WERI-Rb-1 (cell line): ENCODE data around the gene TBC1D22B.

Source experiments
- DNase-seq: peaks from one replicate; pipeline ENCODE4 v3.0.0-alpha.2; 2020
- H3K27ac ChIP-seq: fragments of 250-450 bp; sonication (Bioruptor Pico); 2 replicates; pipeline ENCODE4 v1.5.1; 2020; ENCODE audit warnings: mild to moderate bottlenecking, moderate library complexity
- H3K27me3 ChIP-seq: fragments of 250-450 bp; sonication (Bioruptor Pico); 2 replicates; pipeline ENCODE4 v1.5.1; 2021; ENCODE audit warnings: mild to moderate bottlenecking, low read depth, moderate library complexity; ENCODE audit not compliant: insufficient read depth, severe bottlenecking
- H3K36me3 ChIP-seq: fragments of 250-450 bp; sonication (Bioruptor Pico); 2 replicates; pipeline ENCODE4 v1.5.1; 2020; ENCODE audit warnings: mild to moderate bottlenecking, moderate library complexity
- H3K4me3 ChIP-seq: 2 replicates; pipeline ENCODE4 v1.5.1; 2011; ENCODE audit warnings: low read depth, mild to moderate bottlenecking, control low read depth, low read length
- H3K9me3 ChIP-seq: fragments of 250-450 bp; sonication (Bioruptor Pico); 2 replicates; pipeline ENCODE4 v1.5.1; 2021; ENCODE audit warnings: mild to moderate bottlenecking, moderate library complexity; ENCODE audit not compliant: severe bottlenecking
- CTCF ChIP-seq: IDR thresholded peaks from 2 replicates; pipeline ENCODE4 v1.5.1; 2011; ENCODE audit warnings: low read depth, mild to moderate bottlenecking, control low read depth, inconsistent platforms, low read length

Gene TBC1D22B

GRCh38 chr6:37319156-37319555, 61.6 kb downstream of the TBC1D22B start:
- H3K27ac ChIP-seq: peak overlapping the region; percentile 80
- H3K27me3 ChIP-seq: no peaks in the 10 kb centered on the region
- H3K9me3 ChIP-seq: no peaks in the 10 kb centered on the region
- no peak overlapping the region for H3K4me3 ChIP-seq
- peak; percentile 85 for DNase-seq
- H3K36me3 ChIP-seq: peaks cover 65% of the 10 kb centered on the region
- no peak for TF ChIP-seq CTCF

GRCh38 chr6:37319856-37320480, 62.4 kb downstream of the TBC1D22B start:
- Histone ChIP-seq H3K4me3 (no peak overlapping the region), H3K36me3 (peaks cover 61% of the 10 kb centered on the region), H3K27ac (peak overlapping the region; percentile 80), H3K27me3 (no peaks in the 10 kb centered on the region), H3K9me3 (no peaks in the 10 kb centered on the region)
- TF ChIP-seq CTCF: no peak
- no peak for DNase-seq

GRCh38 chr6:37320646-37321045, 63.1 kb downstream of the TBC1D22B start:
- DNase-seq: peak; percentile 46
- no peaks in the 10 kb centered on the region for H3K27me3 ChIP-seq
- peak overlapping the region; percentile 80 for H3K27ac ChIP-seq
- no peak for TF ChIP-seq CTCF
- no peaks in the 10 kb centered on the region for H3K9me3 ChIP-seq
- no peak overlapping the region for H3K4me3 ChIP-seq
- peaks cover 54% of the 10 kb centered on the region for H3K36me3 ChIP-seq

GRCh38 chr6:37321101-37321500, 63.5 kb downstream of the TBC1D22B start:
- no peak overlapping the region for H3K4me3 ChIP-seq
- DNase-seq: peak; percentile 61
- peak overlapping the region; percentile 80 for H3K27ac ChIP-seq
- no peaks in the 10 kb centered on the region for H3K9me3 ChIP-seq
- H3K36me3 ChIP-seq: peaks cover 49% of the 10 kb centered on the region
- TF ChIP-seq CTCF: no peak
- H3K27me3 ChIP-seq: no peaks in the 10 kb centered on the region

- peak; percentile 86 for DNase-seq
- H3K4me3 ChIP-seq: no peak overlapping the region
Observed at GRCh38 chr6:37321516-37322415, 64.2 kb downstream of the TBC1D22B start.

More at GRCh38 chr6:37321516-37322415, 64.2 kb downstream of the TBC1D22B start:
- Histone ChIP-seq H3K27me3 (no peaks in the 10 kb centered on the region), H3K9me3 (no peaks in the 10 kb centered on the region), H3K27ac (peak overlapping the region; percentile 80), H3K36me3 (peaks cover 43% of the 10 kb centered on the region)
- TF ChIP-seq CTCF: no peak
